Measurements from ENCODE around the gene ZNF423. TPM values are rescaled to one million over a fixed set of nuclear protein-coding genes. Genes with fewer than 3 reads are reported as not detected.

ZNF423 gene
- total RNA-seq, 6 experiments from 2014 or later: not detected

DNA sequence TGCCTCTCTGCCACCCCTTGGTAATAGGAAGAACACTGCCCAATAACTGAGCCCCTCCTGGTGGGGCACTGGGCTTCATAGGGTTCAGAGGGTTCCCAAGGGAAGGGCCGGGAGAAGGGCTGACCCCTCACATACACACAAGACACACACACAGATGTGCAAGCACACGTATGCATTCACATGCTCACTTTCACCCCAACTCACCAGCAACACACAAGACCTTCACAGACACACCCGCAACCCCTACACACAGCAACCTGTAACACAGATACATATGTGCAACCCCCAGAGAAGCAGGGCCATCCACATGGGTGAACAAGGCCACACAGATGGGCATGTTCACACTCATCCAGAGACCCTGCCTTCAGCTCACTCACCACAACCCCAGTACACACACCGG, 225.1 kb downstream of the ZNF423 start:
- Mint-ChIP-seq H3K9me3 (peaks cover 19% of the 10 kb centered on the region), H3K27ac (no peak overlapping the region), H3K4me1 (ENCODE audit: low read depth) (no peaks in the 10 kb centered on the region), H3K36me3 (ENCODE audit: low read depth) (no peaks in the 10 kb centered on the region), H3K27me3 (ENCODE audit: insufficient read depth) (peaks cover 2% of the 10 kb centered on the region; the same call in 1 of the 2 replicates), H3K4me3 (no peak overlapping the region)
- no peak for TF ChIP-seq CTCF (IDR thresholded peaks at IDR 0.05)
- DNase-seq: no peak

DNA sequence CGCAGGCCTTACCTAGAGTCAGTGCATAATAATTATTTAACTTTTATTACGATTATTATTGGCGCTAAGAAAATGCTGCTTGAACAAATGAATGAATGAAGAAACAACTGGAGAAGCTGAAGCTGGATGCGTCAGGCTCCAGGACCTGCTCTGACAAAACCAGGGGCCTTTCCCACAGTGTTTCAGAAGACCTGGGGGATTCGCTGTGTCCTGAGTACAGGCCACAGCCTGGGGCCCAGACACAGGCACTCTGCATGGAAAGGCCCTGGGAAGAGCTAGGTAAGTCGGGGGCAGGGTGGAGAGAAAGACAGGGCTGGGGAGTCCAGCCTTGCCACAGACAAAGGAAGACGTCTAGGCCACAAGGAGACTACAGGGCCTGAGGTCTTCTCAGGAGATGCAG, 226.1 kb downstream of the ZNF423 start:
- peaks cover 14% of the 10 kb centered on the region for H3K9me3 Mint-ChIP-seq
- no peaks in the 10 kb centered on the region for H3K36me3 Mint-ChIP-seq (ENCODE audit: low read depth)
- no peak overlapping the region for H3K4me3 Mint-ChIP-seq
- no peak for TF ChIP-seq CTCF (IDR thresholded peaks at IDR 0.05)
- no peaks in the 10 kb centered on the region for H3K4me1 Mint-ChIP-seq (ENCODE audit: low read depth)
- no peak overlapping the region for H3K27ac Mint-ChIP-seq
- no peak for DNase-seq
- H3K27me3 Mint-ChIP-seq (ENCODE audit: insufficient read depth): no peaks in the 10 kb centered on the region

DNA sequence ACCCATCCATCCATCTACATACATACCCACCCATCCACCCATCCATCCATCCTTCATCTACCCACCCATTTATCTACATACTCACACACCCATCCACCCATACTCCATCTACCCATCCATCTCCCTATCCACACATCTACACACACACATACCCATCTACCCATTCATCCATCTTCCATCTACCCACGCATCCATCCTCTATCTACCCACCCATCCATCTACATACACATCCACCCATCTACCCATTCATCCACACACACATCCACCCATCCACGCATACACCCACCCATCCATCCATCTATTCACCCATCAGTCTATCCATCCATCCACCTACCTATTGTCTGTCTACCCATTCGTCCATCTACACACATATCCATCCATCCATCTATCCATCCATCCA, 227.8 kb downstream of the ZNF423 start:
- H3K9me3 Mint-ChIP-seq: peaks cover 13% of the 10 kb centered on the region
- no peak overlapping the region for H3K27ac Mint-ChIP-seq
- no peak overlapping the region for H3K4me3 Mint-ChIP-seq
- DNase-seq: no peak
- H3K4me1 Mint-ChIP-seq (ENCODE audit: low read depth): no peaks in the 10 kb centered on the region
- H3K36me3 Mint-ChIP-seq (ENCODE audit: low read depth): no peaks in the 10 kb centered on the region
- no peak for TF ChIP-seq CTCF (IDR thresholded peaks at IDR 0.05)
- H3K27me3 Mint-ChIP-seq (ENCODE audit: insufficient read depth): no peaks in the 10 kb centered on the region

GRCh38 chr16:49625311-49626065, 230.4 kb downstream of the ZNF423 start:
- Mint-ChIP-seq H3K36me3 (ENCODE audit: low read depth) (no peaks in the 10 kb centered on the region), H3K9me3 (peaks cover 5% of the 10 kb centered on the region; the same call in 1 of the 2 replicates), H3K4me3 (no peak overlapping the region), H3K27ac (no peak overlapping the region), H3K27me3 (ENCODE audit: insufficient read depth) (peaks cover 4% of the 10 kb centered on the region; the same call in 1 of the 2 replicates), H3K4me1 (ENCODE audit: low read depth) (no peaks in the 10 kb centered on the region)
- TF ChIP-seq CTCF (IDR thresholded peaks at IDR 0.05): no peak
- no peak for DNase-seq

DNA sequence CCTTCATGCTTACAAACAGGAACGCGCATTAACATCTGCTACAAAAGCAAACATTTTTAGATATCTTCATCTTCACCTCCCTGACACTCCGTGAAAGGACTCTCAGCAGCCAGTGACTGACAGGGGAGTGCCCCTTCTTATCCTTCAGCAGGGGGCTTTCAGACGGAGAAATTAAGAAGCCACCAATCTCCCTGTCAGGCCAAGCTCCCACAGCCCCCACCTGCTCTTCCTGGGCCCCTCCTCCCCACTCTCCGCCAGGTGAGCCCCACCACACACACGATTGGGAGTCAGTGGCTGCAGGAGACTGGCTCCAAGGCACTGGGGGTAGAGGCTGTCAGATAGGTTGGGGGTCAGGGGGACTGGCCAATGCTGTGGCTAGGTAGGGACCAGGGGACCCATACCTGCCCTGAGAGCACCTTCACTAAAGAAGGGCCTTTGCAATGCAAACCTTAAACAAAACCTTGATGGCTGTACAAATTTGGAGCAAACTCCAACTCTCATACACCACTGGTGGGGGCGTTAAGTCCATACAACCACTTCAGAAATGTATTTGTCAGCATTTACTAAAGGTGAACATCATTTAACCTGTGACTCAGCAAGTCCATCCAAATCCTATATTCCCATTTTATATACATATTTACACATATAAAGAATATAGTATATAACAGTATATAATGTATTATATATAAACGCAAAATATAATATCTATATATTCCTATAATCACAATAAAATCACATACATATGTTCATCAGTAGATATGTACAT, 232.2 kb downstream of the ZNF423 start:
- H3K27ac Mint-ChIP-seq: no peak overlapping the region
- no peaks in the 10 kb centered on the region for H3K36me3 Mint-ChIP-seq (ENCODE audit: low read depth)
- no peak overlapping the region for H3K4me3 Mint-ChIP-seq
- TF ChIP-seq CTCF (IDR thresholded peaks at IDR 0.05): no peak
- H3K27me3 Mint-ChIP-seq (ENCODE audit: insufficient read depth): peaks cover 4% of the 10 kb centered on the region; the same call in 1 of the 2 replicates
- no peak for DNase-seq
- H3K4me1 Mint-ChIP-seq (ENCODE audit: low read depth): no peaks in the 10 kb centered on the region
- H3K9me3 Mint-ChIP-seq: no peaks in the 10 kb centered on the region; the same call in 1 of the 2 replicates
